Activated T-cell treated with anti-CD3 and anti-CD28 coated beads, Interleukin-2, amount 50 U/mL, for 1 hour (primary cell): Measurements from ENCODE around the gene GRPEL1.
A peak's percentile ranks its signal among the peaks of the same experiment; 100 is the strongest.

Source experiments
- DNase-seq: peaks from one replicate; pipeline ENCODE4 v3.0.0-alpha.2; 2020

GRPEL1 gene

DNA sequence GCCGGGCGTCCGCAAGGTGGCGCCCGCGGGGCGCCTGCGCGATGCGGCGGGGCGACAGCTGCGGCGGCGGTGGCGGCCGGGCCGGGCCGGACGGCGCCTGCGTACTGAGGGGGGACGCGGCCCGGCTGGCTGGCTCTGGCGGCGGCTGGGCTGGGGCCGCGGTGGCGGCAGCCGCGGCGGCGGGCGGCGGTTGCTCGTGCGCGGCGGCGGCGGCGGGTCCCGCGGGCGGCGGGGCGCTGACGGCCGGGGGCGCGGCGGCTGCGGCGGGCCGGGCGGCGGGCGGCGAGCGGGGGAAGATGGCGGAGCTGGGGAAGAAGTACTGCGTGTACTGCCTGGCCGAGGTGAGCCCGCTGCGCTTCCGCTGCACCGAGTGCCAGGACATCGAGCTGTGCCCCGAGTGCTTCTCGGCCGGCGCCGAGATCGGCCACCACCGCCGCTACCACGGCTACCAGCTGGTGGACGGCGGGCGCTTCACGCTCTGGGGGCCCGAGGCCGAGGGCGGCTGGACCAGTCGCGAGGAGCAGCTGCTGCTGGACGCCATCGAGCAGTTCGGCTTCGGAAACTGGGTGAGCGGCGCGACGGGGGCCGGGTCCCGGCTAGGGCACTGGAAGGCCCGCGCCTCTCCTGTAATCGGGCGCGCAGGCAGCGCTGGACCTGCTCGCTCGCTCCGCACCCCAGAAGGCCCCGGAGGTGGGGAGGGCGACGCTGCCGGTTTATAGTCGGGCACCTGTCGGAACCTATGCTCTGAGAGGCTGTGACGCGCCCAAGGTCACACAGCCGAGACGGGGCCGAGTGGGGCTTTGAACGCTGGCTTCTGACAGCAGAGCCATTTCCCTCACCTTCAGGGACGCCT lies 24.4 kb downstream of the GRPEL1 start, which contains the start of gene TADA2B:
TSS of gene TADA2B (plus strand) at position 89 of the 853 bp plus-strand sequence. CDS start at position 297, 208 bp downstream.
- DNase-seq = peak; percentile 74

DNA sequence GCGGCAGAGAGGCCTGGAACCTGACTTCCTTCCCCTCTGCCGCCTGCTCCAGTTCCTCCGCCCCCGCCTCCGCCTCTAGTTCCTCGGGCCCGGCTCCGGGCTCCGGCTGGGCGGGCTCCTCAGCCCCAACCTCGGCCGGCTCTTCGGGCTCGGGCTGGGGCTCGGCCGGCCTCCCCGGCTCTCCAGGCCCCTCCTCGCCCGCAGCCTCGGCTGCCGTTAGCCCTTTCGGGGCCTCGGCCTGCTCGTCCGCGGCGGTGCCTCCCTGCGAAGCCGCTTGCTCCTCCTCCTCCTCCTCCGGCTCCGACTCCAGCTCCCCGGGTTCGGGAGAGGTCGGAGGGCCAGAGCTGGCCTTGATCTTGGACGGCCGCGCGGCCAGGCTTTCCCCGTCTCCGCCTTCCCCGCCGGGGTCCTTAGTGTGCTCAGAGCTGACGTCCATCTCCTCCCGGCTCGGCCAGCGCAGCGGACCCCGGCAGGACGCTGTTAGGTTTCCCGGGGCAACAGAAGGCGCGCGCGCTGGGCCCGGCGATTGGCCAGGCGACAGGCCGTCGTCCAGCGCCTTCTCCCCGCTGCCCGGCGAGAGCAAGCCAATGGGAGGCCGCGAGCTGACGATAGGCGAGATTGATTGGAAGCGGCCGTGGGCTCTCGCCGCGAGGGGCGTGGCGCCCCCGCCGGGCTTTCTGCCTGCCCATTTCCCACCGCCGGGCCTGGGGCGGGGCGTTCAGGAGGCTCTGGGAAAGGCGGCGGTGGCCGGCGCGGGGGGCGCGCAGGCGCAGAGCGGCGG lies 25.2 kb downstream of the GRPEL1 start:
- peak; percentile 94 for DNase-seq

DNA sequence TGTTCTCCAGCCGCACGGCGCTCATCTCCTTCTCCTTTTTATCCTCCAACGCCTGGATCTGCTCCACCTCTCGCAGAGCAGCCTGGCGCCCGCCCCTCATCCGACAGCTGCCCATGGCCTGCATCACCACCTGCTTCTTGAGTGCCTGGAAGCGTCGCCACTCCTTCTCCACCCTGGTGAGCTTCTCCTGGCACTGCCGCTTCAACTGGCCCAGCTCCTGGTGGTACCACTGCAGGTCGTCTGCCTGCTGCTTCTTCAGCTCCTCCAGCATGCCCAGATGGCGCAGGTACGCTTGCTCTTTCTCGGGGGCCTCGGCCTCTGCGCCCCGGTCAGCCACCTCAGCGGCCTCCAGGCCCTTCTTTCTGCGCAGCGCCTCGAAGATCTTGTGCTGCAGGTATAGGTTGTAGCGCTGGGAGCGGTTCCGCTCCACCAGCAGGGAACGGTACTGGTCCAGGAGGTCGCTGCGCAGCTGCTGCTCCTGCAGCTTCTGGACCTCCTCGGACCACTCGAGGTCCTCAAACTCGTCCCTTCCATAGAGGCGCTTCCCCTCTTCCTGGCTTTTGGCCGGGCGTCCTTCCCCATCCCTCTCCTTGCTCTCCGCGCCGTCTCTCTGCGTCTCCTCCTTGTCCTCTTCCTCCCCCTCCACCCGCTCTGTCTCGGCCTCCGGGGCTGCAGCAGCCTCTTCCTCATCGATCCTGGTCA lies 25.9 kb downstream of the GRPEL1 start:
- peak; percentile 26 for DNase-seq

DNA sequence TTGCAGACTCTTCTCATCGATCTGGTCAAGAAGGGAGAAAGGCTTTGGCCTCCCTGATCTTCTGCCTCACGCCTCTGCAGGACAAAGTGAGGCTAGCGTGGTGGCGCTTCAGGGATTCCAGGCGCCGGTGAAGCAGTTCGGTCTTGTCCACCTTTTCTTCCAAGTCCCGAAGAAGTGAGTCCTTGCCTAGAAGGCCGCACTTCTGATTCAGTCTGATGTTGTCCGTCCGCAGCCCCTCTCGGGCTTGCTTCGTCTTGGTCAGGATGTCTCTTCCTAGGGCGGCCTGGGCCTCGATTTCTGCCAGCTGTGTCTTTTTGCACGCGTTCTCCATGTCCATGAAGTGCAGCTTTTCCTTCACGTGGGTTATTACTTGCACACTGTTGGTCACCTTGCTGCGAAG lies 26.6 kb downstream of the GRPEL1 start:
- no peak for DNase-seq

DNA sequence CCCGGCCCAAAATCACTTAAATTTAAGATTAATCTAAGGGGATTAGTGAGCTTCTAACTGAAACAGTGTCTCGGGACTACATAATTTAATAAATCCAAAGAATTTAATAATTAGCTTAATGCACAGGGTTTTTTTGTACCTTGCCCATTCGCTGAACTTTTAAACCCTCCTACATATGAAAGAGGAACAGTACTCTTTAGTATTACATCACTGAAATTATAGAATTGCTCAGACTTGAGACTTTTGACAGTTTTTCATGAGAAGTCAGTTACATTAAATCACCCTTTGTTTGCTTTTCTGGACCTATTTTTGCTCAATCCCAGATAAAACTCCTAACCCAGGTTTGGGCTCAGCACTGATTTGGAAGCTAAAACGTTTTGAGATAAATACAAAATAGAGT lies 27.1 kb downstream of the GRPEL1 start:
- DNase-seq = no peak

DNA sequence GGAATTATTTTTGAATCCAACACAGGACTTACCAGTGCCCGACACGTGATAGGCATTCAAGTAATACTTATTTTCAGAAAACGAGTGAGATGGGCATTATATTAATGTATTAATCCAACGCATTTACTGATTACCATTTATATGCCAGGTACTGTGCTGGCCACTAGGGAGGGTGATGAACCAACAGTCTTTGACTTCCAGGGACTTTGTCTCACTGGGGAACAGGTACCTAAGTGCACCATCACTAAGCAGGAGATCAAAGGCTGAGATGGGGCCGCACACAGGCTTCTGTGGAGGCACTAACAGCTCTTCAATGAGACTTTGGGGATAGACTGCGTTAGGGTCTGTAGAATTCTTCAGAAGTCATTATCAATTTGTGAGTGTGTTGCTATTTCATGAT lies 30.4 kb downstream of the GRPEL1 start:
- no peak for DNase-seq

DNA sequence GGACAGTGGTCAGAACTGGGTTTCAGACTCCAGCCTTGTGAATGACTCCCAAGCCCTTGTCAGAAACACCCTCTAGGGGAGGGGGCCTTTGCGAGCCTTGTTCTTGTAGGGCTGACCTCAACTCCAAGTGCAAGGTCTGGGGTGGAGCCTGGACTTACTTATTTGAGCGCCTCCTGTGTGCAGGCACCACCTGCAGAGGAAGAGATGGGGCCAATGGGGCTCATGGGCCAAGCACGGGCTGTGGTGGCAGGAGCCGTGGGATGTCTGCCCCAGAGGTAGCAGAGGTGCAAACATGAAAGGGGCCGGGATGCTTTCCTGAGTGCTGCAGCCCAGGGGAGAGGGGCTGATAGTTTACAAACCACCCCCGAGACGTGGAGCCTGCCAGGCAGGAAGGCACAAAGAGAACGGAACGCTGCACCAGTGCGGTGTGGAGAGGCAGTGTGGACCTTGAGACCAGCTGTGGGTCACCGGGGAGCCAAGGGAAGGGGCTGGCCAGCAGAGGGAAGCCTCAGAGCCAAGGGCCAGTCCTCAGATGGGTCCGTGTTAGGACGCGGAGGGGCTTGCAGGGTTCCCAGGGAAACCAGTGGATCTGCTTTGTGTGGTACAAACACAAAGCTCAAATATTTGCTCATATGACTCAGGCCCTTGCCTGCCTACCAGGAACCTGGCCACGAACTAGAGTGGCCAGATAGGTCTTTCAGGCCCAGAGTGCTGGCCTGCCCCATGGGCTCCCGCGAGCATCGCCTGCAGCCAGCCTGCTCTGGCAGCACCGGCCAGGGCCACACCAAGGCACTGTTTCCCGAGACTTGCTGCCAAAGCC lies 33.4 kb downstream of the GRPEL1 start:
- no peak for DNase-seq

DNA sequence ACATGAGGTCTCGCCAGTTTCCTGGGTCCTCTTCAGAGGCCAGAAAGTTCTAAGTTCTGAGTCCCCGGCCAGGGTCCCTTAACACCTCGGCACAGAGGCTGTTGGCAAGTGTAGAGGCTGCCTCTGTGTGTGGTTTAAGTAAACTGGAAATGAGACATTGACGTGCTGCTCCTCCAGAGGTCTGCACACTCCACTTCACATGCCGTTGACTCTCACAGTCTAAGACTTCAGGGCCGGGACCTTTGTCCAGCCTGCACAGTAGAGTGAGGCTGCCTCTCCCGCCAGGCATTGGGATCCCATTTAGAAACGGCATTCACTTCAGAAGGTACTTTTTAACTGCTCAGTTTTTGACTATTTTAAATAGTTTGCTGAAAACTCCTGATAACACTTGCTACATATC lies 35.3 kb downstream of the GRPEL1 start:
- DNase-seq = no peak

DNA sequence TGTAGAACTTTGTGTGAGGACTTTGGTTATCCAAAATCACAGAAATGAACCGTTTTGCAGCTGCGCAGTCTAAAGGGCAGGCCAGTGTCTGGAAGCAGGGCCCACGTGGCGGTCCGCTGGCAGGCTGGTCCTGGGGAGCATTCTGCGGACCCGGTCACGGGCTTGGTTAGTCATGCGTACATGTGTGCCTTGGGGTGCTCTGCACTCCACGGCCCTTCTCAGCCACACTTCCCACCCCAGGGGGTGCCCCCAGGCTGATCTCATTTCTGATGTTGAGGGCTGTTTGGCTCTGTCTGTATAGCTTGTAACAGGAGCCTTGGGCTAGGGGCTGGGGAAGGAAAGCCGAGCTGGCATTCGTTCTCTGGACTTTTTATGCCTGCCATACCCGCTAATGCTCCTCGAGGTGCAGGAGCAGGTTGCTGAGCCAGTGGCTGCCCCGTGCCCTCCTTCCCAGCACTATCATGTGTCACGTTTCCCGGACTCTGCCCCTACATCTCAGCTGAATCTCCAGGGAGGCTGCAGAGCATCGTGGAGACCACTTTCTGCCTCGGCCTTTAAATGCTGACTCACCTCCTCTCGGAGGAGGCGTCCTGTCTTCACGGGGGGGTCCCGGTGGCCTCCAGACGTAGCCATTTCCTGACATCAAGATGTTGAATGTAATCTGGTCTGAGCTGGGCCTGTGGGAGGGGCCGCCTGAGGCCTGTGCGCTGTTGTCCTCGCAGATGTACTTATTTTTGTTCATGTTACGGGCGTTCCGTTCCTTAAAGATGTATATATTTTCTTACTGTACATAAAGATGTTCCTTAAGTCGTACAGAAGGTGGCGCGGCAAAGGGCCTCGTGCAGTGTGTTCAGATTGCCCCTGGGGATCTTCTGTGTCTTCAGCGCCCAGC lies 36.1 kb downstream of the GRPEL1 start:
- no peak for DNase-seq

DNA sequence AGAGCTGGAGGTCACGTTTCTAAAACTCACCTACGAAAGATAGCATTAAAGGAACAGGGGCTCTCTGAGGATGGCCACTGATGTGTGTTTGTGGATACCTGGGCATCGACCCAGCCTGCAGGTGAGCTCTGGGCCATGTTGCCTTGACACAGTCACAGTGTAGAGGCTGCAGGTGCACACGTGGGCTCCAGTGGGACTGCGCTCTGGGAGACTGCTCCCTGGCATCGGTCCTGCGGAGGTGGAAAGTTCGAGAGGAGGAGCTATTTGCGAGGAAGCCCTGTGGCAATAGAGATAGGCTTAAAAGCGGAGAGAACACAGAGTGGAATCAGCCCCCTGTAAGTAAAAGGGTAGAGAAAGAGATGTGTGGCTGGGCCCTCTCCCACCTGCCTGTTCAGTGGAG lies 37.0 kb downstream of the GRPEL1 start:
- no peak for DNase-seq

DNA sequence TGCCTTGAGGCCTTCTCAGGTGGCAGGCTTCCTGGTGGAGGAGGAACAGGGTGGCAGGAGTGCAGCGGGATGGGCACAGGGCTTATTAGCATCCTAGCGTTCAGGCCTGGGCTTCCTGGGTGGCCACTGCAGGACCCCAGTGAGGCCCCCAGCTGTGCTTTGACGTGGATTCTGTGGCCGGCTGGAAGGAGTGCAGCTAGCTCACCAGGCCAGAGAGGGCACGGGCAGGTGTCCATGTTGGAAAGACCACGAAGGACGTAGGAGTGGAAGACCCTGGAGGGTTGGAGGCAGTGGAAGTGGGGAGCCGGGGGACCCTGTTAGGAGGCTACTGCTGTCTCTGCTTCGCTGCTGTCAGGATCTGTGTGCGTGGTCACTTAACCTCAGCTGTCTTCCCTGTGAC lies 37.9 kb downstream of the GRPEL1 start:
- no peak for DNase-seq

DNA sequence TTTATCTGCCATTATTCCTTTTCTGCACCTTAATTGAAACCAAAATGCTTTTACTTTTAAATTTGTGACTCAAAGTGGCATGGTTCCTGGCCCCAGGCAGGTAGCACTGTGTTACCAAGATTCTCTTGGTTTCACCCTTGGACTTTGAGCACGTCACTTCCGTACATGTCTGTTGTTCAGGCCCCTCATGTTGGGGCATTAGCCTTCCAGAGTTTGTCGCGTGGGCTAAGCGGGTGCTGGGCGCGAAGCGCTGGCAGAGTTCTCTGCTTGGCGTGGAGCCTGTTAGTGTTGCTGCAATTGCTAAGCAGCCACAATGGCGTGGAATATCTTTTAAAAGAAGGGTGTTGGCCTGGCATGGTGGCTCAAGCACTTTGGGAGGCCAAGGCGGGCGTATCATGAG lies 38.7 kb downstream of the GRPEL1 start:
- no peak for DNase-seq

DNA sequence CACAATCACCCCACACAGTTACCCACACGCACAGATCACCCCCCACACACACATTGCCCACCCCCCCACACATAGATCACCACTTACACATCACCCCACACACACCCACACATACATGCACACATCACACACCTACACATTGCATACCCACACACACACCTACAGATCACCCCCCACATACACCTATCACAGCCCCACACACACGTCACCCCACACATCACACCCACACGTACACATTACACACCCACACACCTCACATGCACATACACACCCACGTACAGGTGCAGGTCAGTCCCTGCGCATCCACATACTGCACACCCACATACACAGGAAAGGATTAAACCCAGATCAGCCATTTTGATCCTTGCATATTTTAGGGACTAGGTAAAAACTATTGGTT lies 40.0 kb downstream of the GRPEL1 start:
- no peak for DNase-seq

DNA sequence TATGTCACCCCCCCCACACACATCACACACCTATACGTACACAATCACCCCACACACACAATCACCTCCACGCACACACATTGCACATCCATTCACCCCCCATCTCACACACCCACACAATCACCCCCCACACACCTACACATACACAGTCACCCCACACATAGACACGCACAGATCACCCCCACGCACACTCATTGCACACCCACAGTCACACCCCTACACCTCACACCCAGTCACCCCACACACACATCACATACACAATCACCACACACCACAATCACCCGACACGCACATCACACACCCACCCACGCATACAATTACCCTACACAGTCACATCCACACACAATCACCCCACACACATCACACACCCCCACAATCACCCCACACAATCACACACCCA lies 40.6 kb downstream of the GRPEL1 start:
- DNase-seq = no peak

DNA sequence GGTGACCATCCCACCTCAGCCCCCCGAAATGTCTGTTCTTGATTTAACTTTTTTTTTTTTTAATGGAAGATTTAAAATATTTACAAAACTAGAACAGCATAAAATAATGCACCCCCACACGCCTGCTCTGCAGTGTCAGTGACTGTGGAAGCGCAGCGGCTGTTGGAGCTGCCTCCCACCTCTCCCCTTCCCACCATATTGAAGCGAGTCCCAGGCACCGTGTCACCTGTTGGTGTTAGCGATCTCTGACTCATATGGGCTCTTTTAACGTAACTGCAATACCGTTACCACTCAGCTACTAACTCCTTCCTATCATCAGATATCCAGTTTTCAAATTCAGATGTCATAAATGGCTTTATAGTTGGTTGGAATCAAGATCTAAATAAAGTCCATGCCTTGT lies 41.8 kb downstream of the GRPEL1 start:
- no peak for DNase-seq

DNA sequence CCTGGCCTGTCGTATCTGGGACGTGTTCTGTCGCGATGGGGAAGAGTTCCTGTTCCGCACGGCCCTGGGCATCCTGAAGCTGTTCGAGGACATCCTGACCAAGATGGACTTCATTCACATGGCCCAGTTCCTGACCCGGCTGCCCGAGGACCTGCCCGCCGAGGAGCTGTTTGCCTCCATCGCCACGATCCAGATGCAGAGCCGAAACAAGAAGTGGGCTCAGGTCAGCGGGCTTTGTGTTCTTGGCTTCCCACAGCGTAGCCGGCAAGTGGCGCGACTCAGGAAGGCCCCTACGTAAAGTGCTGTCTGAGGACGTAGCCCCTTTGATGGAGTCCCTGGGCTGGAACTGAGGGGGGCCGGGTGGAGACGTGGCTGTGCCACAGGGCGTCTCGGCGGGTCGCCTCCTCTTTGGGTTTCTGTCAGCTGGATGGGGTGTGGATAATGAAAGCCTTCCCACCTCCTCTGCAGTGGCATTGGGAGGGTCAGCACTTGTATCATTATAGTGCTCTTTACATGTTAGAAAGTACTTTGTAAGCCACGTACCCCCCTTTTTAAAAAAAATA lies 42.7 kb downstream of the GRPEL1 start:
- no peak for DNase-seq

DNA sequence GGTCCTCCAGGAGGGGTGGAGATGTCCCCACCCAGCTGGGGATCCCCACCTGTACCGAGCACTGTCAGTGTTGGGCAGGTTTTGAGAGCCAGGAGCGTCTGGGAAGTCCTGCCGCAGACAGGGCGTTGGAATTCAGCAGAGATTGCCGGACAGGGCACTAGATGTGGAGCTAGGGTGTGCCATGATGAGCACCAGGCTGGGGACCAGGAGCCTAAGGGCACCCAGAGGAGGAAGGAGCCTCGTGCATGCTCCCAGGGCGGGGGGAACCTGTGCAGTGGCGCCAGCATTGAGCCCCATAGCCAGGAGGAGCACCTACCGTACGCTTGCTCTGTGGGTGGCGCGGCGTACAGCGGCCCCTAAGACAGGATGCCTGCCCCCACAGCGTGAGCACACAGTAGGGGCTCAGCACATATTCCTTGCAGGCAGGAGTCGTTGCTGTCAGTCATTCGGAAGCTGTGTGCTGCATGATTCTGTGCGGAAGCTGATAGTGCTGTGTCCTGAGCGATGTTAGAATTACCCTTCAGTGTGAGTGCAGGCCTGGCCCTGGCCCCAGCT lies 43.5 kb downstream of the GRPEL1 start:
- no peak for DNase-seq

DNA sequence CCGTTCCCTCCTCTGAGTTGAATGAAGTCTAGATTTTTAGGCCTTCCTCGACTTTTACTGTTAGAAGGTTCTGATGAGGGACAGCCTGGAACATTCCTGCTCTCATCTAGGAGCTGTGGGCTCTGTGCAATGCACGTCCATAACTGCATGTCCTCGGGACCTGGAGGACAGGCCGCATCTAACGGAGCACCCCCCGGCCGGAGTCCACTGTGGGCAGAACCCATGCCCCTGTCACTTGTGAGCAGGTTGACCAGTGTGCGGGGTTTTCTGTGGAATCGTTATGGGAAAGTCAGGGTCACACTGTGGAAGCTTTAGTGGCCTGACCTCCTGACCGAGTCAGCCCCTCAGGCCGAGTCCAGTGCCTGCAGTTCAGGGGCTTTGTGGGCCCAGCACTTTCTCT lies 44.0 kb downstream of the GRPEL1 start:
- no peak for DNase-seq

DNA sequence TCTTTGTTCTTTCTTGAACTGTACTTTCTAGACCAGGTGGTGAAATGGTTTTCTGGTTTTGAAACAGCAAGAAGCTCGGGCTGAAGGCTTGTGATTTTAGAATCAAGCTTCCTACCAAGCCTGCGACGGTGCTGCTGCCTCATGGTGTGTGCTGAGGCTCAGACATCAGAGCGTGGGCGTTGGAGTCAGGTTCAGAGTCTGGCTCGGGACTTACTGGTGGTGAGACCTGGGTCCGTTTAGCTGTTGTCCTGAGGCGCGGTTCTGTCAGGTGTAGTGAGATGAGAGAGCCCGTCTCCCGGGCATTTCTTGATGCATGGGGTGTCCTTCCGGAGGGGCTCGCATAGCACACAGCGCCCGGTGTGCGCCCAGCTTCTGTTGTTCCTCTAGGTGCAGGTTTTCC lies 44.4 kb downstream of the GRPEL1 start:
- DNase-seq = no peak

DNA sequence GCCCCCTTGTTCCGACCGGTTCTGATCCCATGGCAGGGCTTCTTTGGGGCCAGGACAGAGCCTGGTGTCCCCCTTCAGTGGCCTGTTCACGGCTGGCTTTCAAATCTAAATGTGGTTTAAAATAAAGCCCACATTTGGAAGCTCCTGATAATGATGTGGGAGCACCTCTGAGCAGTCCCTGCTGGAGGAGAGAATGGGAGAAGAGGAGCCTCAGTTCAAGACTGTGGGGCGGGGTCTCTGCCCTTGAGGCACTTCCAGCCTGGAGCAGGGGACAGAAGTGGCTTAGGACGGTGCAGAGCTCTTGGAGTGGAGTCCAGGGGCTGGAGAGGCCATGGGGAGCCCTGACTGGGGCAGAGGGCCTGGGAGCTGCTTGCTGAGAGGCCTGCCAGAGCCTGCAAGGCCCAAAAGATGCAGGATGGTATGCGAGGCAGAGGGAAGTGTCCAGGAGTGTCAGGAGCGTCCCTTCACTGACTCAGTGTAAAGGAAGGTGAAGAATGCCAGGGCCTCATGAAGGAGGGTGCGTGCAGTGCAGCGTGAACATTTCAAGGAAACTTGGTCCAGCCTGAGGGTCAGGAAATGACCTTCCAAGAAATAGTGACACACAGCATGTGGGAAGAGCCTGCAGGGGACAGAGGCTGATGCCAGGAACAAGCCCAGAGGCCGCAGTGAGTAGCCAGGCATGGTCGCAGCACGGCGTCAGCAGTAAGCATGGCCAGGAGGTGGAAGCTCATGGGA lies 45.8 kb downstream of the GRPEL1 start:
- no peak for DNase-seq
